ENCODE measurements around the gene FBXO5.

- no peak for TF ChIP-seq CTCF (IDR thresholded peaks at IDR 0.05)
- TF ChIP-seq EP300 (IDR thresholded peaks at IDR 0.05), result no peak
- no peak for TF ChIP-seq POLR2A (IDR thresholded peaks at IDR 0.05)
Measured at GRCh38 chr6:153000243-153000642, 17.4 kb upstream of the FBXO5 start.

All from ovary (tissue), 3 donors.